Lower lobe of right lung (tissue), 2 donors: ENCODE measurements around the gene PLXNA2. TPM values are rescaled to one million over a fixed set of nuclear protein-coding genes. Genes with fewer than 3 reads are reported as not detected.

Source experiments
- ATAC-seq, 2 donors: fragments of 200-7000 bp; cut with Tn5 transposase; one replicate each; pipeline ENCODE4 v1.9.1; 2020 to 2022; ENCODE audit warnings: mild to moderate bottlenecking in 2 of 2, moderate library complexity in 2 of 2
- DNase-seq: peaks from one replicate; pipeline ENCODE4 v3.0.0-alpha.2; 2020
- H3K27ac ChIP-seq: fragments of 200-600 bp; one replicate; pipeline ENCODE4 v1.8.0; 2022
- H3K27me3 ChIP-seq: fragments of 200-600 bp; one replicate; pipeline ENCODE4 v1.8.0; 2022; ENCODE audit warnings: low read depth
- H3K36me3 ChIP-seq: fragments of 200-600 bp; one replicate; pipeline ENCODE4 v1.8.0; 2022; ENCODE audit warnings: mild to moderate bottlenecking
- H3K4me1 ChIP-seq: fragments of 200-600 bp; one replicate; pipeline ENCODE4 v1.8.0; 2022
- H3K4me3 ChIP-seq: fragments of 200-600 bp; one replicate; pipeline ENCODE4 v1.8.0; 2022; ENCODE audit warnings: mild to moderate bottlenecking
- H3K9me3 ChIP-seq: fragments of 200-600 bp; one replicate; pipeline ENCODE4 v1.8.0; 2022
- CTCF ChIP-seq: fragments of 200-600 bp; IDR thresholded peaks from one replicate; pipeline ENCODE4 v1.8.0; 2022; ENCODE audit warnings: antibody characterized with exemption, mild to moderate bottlenecking
- intact Hi-C: fragments of 100-400 bp; cut with DNase I; formaldehyde crosslinking; loops from one replicate; pipeline ENCODE4 v1.11.0; 2022
- total RNA-seq: library from RNA; stranded (reverse); fragmentation: NEBNext Ultra II Directional; extraction: Animal tissue kit (Norgen Biotek cat#: 25700); gene quantifications from one replicate; pipeline ENCODE4 v1.2.1, GENCODE V29; 2021
- donor health status: DM: no; HTN: yes; CAD: no; lungs with severe emphysema.

PLXNA2 gene
- total RNA-seq, 1 donor from 2014 or later, result 83.9 TPM

- Histone ChIP-seq H3K4me1 (peaks cover 100% of the 10 kb centered on the region), H3K9me3 (no peaks in the 10 kb centered on the region), H3K4me3 (no peak overlapping the region), H3K27ac (peak overlapping the region; percentile 83), H3K27me3 (no peaks in the 10 kb centered on the region), H3K36me3 (peaks cover 3% of the 10 kb centered on the region)
- ATAC-seq (no peak), DNase-seq (no peak)
- intact Hi-C loops, result no loop called here
- TF ChIP-seq CTCF, result no peak
These were observed 11.5 kb downstream of the PLXNA2 start for GRCh38 chr1:208232662-208233038.

- H3K27ac ChIP-seq, result peak overlapping the region; percentile 83
- peaks cover 100% of the 10 kb centered on the region for H3K4me1 ChIP-seq
- intact Hi-C loops, result no loop called here
- no peaks in the 10 kb centered on the region for H3K9me3 ChIP-seq
- no peaks in the 10 kb centered on the region for H3K27me3 ChIP-seq
- H3K4me3 ChIP-seq, result no peak overlapping the region
- DNase-seq, result no peak
- no peak for TF ChIP-seq CTCF
- peaks cover 8% of the 10 kb centered on the region for H3K36me3 ChIP-seq
- no peak for ATAC-seq
These were observed 12.1 kb downstream of the PLXNA2 start for GRCh38 chr1:208231881-208232661.

- Histone ChIP-seq H3K9me3 (no peaks in the 10 kb centered on the region), H3K36me3 (peaks cover 8% of the 10 kb centered on the region), H3K4me1 (peaks cover 100% of the 10 kb centered on the region), H3K27ac (peak overlapping the region; percentile 83), H3K4me3 (no peak overlapping the region), H3K27me3 (no peaks in the 10 kb centered on the region)
- ATAC-seq (peak; percentile 58 to 77), DNase-seq (peak; percentile 73)
- no peak for TF ChIP-seq CTCF
- intact Hi-C loops, result no loop called here
These were observed 13.3 kb downstream of the PLXNA2 start for GRCh38 chr1:208230668-208231529.

GRCh38 chr1:208228550-208228949 is 15.6 kb downstream of the PLXNA2 start:
- H3K4me1 ChIP-seq, result peaks cover 88% of the 10 kb centered on the region
- H3K9me3 ChIP-seq, result no peaks in the 10 kb centered on the region
- no peaks in the 10 kb centered on the region for H3K27me3 ChIP-seq
- DNase-seq (no peak), ATAC-seq (no peak)
- peak overlapping the region; percentile 11 for H3K27ac ChIP-seq
- TF ChIP-seq CTCF, result no peak
- H3K4me3 ChIP-seq, result no peak overlapping the region
- peaks cover 8% of the 10 kb centered on the region for H3K36me3 ChIP-seq
- intact Hi-C loops, result no loop called here

GRCh38 chr1:208228026-208228425 is 16.2 kb downstream of the PLXNA2 start:
- Histone ChIP-seq H3K27ac (peak overlapping the region; percentile 33), H3K27me3 (no peaks in the 10 kb centered on the region), H3K4me1 (peaks cover 88% of the 10 kb centered on the region), H3K9me3 (no peaks in the 10 kb centered on the region), H3K36me3 (peaks cover 8% of the 10 kb centered on the region), H3K4me3 (no peak overlapping the region)
- no peak for TF ChIP-seq CTCF
- DNase-seq (no peak), ATAC-seq (no peak)
- intact Hi-C loops, result no loop called here
